HL-60 (cell line): ENCODE measurements around the gene ZIK1.

Source experiments
- DNase-seq, 2 experiments: peaks; one replicate each; pipeline ENCODE4 v3.0.0-alpha.2; 2010 to 2020; ENCODE audit warnings: low read depth in 1 of 2, low spot score in 1 of 2
- H3K27ac ChIP-seq: fragments of 250-450 bp; sonication (Bioruptor Pico); replicated peaks from 2 replicates; pipeline ENCODE4 v1.5.1; 2020; ENCODE audit warnings: mild to moderate bottlenecking, moderate library complexity
- H3K27me3 ChIP-seq: fragments of 250-450 bp; sonication (Bioruptor Pico); 2 replicates; pipeline ENCODE4 v1.5.1; 2021; ENCODE audit warnings: mild to moderate bottlenecking, moderate library complexity; ENCODE audit not compliant: insufficient read depth, poor library complexity, severe bottlenecking
- H3K4me3 ChIP-seq: replicated peaks from 2 replicates; pipeline ENCODE4 v1.5.1; 2011; ENCODE audit warnings: mild to moderate bottlenecking, control low read depth, low read length; ENCODE audit not compliant: insufficient read depth
- GABPA ChIP-seq: IDR thresholded peaks from 2 replicates; pipeline ENCODE4 v1.6.1; 2012; ENCODE audit warnings: low read depth
- POLR2AphosphoS5 ChIP-seq: IDR thresholded peaks from 2 replicates; pipeline ENCODE4 v1.6.1; 2012; ENCODE audit warnings: low read depth
- SPI1 ChIP-seq: IDR thresholded peaks from 2 replicates; pipeline ENCODE4 v1.6.1; 2012; ENCODE audit warnings: low read depth, mild to moderate bottlenecking, borderline replicate concordance
- TF ChIP-seq, protein P1 (sequence below): IDR thresholded peaks from 2 replicates; pipeline ENCODE4 v1.6.1; 2012; ENCODE audit warnings: low read depth; ENCODE audit not compliant: insufficient replicate concordance
- TF ChIP-seq, protein P2 (sequence below): IDR thresholded peaks from one replicate; pipeline ENCODE4 v1.5.1; 2011; ENCODE audit warnings: low read length, control low read depth, inconsistent platforms; ENCODE audit not compliant: insufficient read depth

Gene ZIK1

DNA sequence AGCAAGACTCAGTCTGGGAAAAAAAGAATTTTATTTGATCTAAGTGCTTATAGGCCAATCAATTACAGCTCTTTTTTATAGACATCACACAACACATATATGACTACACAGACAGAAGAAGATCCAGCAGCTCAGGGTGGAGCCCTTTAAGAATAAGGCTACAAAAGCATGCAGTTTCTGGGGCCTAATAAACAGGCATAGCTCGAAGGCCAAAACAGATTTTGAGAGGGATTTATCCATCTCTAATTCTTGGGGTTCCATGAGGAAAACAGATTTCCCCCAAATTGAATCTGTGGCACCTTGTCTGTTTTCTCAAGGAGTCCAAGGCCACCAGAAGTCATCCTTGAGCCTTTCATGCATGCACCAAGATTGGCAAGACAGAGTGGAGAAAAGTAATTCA is 20.4 kb upstream of the ZIK1 start:
- no peaks in the 10 kb centered on the region for H3K27me3 ChIP-seq
- TF ChIP-seq, protein P1, sequence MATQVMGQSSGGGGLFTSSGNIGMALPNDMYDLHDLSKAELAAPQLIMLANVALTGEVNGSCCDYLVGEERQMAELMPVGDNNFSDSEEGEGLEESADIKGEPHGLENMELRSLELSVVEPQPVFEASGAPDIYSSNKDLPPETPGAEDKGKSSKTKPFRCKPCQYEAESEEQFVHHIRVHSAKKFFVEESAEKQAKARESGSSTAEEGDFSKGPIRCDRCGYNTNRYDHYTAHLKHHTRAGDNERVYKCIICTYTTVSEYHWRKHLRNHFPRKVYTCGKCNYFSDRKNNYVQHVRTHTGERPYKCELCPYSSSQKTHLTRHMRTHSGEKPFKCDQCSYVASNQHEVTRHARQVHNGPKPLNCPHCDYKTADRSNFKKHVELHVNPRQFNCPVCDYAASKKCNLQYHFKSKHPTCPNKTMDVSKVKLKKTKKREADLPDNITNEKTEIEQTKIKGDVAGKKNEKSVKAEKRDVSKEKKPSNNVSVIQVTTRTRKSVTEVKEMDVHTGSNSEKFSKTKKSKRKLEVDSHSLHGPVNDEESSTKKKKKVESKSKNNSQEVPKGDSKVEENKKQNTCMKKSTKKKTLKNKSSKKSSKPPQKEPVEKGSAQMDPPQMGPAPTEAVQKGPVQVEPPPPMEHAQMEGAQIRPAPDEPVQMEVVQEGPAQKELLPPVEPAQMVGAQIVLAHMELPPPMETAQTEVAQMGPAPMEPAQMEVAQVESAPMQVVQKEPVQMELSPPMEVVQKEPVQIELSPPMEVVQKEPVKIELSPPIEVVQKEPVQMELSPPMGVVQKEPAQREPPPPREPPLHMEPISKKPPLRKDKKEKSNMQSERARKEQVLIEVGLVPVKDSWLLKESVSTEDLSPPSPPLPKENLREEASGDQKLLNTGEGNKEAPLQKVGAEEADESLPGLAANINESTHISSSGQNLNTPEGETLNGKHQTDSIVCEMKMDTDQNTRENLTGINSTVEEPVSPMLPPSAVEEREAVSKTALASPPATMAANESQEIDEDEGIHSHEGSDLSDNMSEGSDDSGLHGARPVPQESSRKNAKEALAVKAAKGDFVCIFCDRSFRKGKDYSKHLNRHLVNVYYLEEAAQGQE: no peak
- no peak for DNase-seq
- no peak overlapping the region for H3K4me3 ChIP-seq
- H3K27ac ChIP-seq: no peak overlapping the region

DNA sequence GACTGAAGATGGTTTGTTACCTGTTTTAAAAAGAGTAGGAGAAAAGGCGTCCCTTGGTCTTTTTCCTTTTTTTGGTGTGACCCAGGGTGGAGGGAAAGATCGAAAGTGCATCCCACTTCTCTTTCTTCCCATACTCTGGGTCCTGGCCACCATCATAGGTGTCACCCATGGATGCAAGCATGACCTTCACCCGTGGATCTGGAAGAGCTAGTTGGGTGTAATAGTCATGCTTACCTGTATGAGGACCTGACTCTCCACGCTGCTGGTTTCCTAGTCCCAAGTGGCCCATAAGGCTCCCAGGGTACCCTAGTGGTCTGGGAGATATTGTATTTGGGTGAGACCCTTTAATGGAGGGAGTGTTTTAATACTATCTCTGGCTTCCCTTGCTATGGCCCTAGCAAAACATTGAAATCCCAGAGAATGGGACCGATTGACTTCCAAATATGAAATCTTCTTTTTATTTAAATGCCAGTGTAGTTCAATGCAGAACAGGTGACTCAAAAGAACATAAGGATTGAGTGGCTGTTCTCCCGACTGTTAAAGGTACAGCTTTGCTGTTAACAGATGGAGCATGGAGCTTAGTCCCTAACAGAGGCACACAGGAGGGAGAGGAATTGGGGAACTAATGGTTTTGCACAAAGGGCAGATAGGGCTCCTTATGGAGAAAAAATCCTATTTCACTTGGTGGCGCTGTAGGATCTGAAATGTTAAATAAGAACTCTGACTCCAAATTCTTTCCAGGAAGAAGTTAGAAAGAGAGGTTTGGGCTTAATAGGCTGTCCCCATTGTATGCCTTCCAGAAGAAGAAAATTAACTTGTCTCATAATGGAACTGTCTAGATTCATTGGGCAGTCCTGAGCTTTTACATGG is 17.3 kb upstream of the ZIK1 start:
- Histone ChIP-seq H3K27ac (no peak overlapping the region), H3K27me3 (no peaks in the 10 kb centered on the region), H3K4me3 (no peak overlapping the region)
- DNase-seq: peak in 1 of 2 experiments; percentile 19
- no peak for TF ChIP-seq POLR2AphosphoS5
- no peak for TF ChIP-seq GABPA
- TF ChIP-seq, protein P1: no peak

DNA sequence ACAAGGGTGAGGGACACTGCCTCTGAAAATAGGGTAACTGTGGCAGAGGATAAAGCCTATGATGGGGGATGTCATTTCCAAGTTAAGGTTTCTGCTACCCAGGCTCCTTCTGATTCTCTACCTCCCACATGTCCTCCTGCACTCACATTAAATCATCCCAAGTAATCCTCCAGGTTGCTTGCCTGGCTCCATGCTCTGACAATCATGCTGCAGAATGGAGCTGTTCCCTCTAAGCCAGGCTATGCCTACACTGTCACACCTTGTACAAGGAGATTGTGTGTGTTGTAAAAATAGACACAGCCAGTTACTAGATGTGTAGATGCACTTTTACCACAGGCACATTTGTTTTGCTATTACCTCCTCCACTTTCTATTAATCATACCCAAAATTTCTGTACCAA is 13.2 kb upstream of the ZIK1 start:
- no peak overlapping the region for H3K27ac ChIP-seq
- H3K4me3 ChIP-seq: no peak overlapping the region
- H3K27me3 ChIP-seq: no peaks in the 10 kb centered on the region
- TF ChIP-seq GABPA (no peak), POLR2AphosphoS5 (no peak), SPI1 (no peak)
- TF ChIP-seq, protein P2, sequence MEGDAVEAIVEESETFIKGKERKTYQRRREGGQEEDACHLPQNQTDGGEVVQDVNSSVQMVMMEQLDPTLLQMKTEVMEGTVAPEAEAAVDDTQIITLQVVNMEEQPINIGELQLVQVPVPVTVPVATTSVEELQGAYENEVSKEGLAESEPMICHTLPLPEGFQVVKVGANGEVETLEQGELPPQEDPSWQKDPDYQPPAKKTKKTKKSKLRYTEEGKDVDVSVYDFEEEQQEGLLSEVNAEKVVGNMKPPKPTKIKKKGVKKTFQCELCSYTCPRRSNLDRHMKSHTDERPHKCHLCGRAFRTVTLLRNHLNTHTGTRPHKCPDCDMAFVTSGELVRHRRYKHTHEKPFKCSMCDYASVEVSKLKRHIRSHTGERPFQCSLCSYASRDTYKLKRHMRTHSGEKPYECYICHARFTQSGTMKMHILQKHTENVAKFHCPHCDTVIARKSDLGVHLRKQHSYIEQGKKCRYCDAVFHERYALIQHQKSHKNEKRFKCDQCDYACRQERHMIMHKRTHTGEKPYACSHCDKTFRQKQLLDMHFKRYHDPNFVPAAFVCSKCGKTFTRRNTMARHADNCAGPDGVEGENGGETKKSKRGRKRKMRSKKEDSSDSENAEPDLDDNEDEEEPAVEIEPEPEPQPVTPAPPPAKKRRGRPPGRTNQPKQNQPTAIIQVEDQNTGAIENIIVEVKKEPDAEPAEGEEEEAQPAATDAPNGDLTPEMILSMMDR: no peak
- TF ChIP-seq, protein P1: no peak
- DNase-seq: no peak

DNA sequence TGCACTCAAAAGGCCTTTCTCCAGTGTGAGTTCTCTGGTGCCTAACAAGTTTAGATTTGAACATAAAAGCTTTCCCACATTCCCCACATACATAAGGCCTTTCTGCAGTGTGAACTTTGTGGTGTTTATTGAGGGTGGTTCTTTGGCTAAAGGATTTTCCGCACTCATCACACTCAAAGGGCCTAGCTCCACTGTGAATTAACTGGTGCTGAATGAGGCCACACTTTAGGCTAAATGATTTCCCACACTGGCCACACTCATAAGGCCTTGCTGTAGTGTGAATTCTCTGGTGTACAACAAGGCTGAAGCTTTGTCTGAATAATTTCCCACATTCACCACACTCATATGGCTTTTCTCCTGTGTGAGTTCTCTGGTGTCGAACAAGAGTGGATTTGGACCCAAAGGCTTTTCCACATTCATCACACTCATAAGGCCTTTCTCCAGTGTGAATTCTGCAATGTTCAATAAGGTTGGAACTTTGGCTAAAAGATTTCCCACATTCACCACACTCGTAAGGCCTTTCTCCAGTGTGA is 11.5 kb upstream of the ZIK1 start:
- H3K4me3 ChIP-seq: no peak overlapping the region
- no peaks in the 10 kb centered on the region for H3K27me3 ChIP-seq
- DNase-seq: no peak
- H3K27ac ChIP-seq: no peak overlapping the region
- no peak for TF ChIP-seq POLR2AphosphoS5
- TF ChIP-seq SPI1: no peak
- TF ChIP-seq, protein P1: no peak
- no peak for TF ChIP-seq GABPA
- TF ChIP-seq, protein P2: no peak
